GM23338 (cell line): ENCODE measurements around the gene SRR. TPM values are rescaled to one million over a fixed set of nuclear protein-coding genes. Genes with fewer than 3 reads are reported as not detected.

Source experiments
- ATAC-seq: fragments of 200-7000 bp; cut with Tn5 transposase; 3 replicates; pipeline ENCODE4 v1.9.1; 2020
- DNase-seq: peaks from one replicate; pipeline ENCODE4 v3.0.0-alpha.2; 2015; ENCODE audit warnings: low spot score
- H2AFZ ChIP-seq: fragments of 200-600 bp; sonication (generic); 2 replicates; pipeline ENCODE4 v1.8.0; 2016; ENCODE audit warnings: antibody characterized with exemption, mild to moderate bottlenecking, moderate library complexity
- H3F3A ChIP-seq: fragments of 200-600 bp; sonication (generic); replicated peaks from 2 replicates; pipeline ENCODE4 v1.8.0; 2017; ENCODE audit warnings: antibody characterized with exemption, mixed run types, low read depth
- H3K27ac ChIP-seq: fragments of 200-600 bp; sonication (generic); 2 replicates; pipeline ENCODE4 v1.6.1; 2016; ENCODE audit warnings: low read depth
- H3K27me3 ChIP-seq: fragments of 200-600 bp; sonication (generic); 2 replicates; pipeline ENCODE4 v1.8.0; 2016; ENCODE audit warnings: mild to moderate bottlenecking, mixed run types, moderate library complexity; ENCODE audit not compliant: insufficient read depth
- H3K36me3 ChIP-seq: fragments of 200-600 bp; sonication (generic); 2 replicates; pipeline ENCODE4 v1.8.0; 2016; ENCODE audit warnings: mild to moderate bottlenecking; ENCODE audit not compliant: insufficient read depth
- H3K4me1 ChIP-seq: fragments of 200-600 bp; sonication (generic); 2 replicates; pipeline ENCODE4 v1.8.0; 2016; ENCODE audit warnings: mild to moderate bottlenecking, moderate library complexity; ENCODE audit not compliant: insufficient read depth
- H3K4me2 ChIP-seq: fragments of 200-600 bp; sonication (generic); 2 replicates; pipeline ENCODE4 v1.7.1; 2017; ENCODE audit warnings: mixed run types
- H3K4me3 ChIP-seq: fragments of 200-600 bp; sonication (generic); 2 replicates; pipeline ENCODE4 v1.6.1; 2016; ENCODE audit warnings: mixed run types
- H3K79me2 ChIP-seq: fragments of 200-600 bp; sonication (generic); replicated peaks from 2 replicates; pipeline ENCODE4 v1.8.0; 2017; ENCODE audit warnings: mild to moderate bottlenecking; ENCODE audit not compliant: insufficient read depth
- H3K9me2 ChIP-seq: fragments of 200-600 bp; sonication (generic); 2 replicates; pipeline ENCODE4 v1.8.0; 2017; ENCODE audit not compliant: insufficient read depth
- H4K20me1 ChIP-seq: fragments of 200-600 bp; sonication (generic); replicated peaks from 2 replicates; pipeline ENCODE4 v1.8.0; 2017; ENCODE audit warnings: mild to moderate bottlenecking; ENCODE audit not compliant: insufficient read depth
- H3K27ac Mint-ChIP-seq: 2 replicates; pipeline ENCODE4 v1.8.0; 2020; ENCODE audit warnings: inconsistent platforms, mild to moderate bottlenecking, moderate library complexity, mixed read lengths
- H3K27me3 Mint-ChIP-seq: 3 replicates; pipeline ENCODE4 v1.8.0; 2022; ENCODE audit warnings: low read depth, mild to moderate bottlenecking, moderate library complexity, mixed read lengths, inconsistent platforms; ENCODE audit not compliant: insufficient read depth, poor library complexity
- H3K36me3 Mint-ChIP-seq: 3 replicates; pipeline ENCODE4 v1.8.0; 2021; ENCODE audit warnings: low read depth, mild to moderate bottlenecking, inconsistent platforms, moderate library complexity, mixed read lengths
- H3K4me1 Mint-ChIP-seq: 3 replicates; pipeline ENCODE4 v1.8.0; 2020; ENCODE audit warnings: mild to moderate bottlenecking, inconsistent platforms, mixed read lengths
- H3K4me3 Mint-ChIP-seq: 3 replicates; pipeline ENCODE4 v1.8.0; 2021; ENCODE audit warnings: moderate library complexity, mild to moderate bottlenecking, inconsistent platforms, mixed read lengths
- H3K9me3 Mint-ChIP-seq: 3 replicates; pipeline ENCODE4 v1.8.0; 2020; ENCODE audit warnings: moderate library complexity, mild to moderate bottlenecking, inconsistent platforms, mixed read lengths
- CREB1 ChIP-seq: fragments of 250-450 bp; sonication (Bioruptor Pico); IDR thresholded peaks from 2 replicates; pipeline ENCODE4 v1.5.0; 2020; ENCODE audit warnings: low read depth, mild to moderate bottlenecking, moderate library complexity
- NANOG ChIP-seq: IDR thresholded peaks from 2 replicates; pipeline ENCODE4 v1.6.1; 2016; ENCODE audit warnings: antibody characterized with exemption, borderline replicate concordance
- POLR2AphosphoS5 ChIP-seq: IDR thresholded peaks from 2 replicates; pipeline ENCODE4 v1.6.1; 2016; ENCODE audit warnings: antibody characterized with exemption, low read depth
- STAT1 ChIP-seq: IDR thresholded peaks from one replicate; pipeline ENCODE4 v1.6.1; 2016; ENCODE audit warnings: antibody characterized with exemption; ENCODE audit not compliant: unreplicated experiment
- ZNF114 ChIP-seq: fragments of 250-450 bp; sonication (Bioruptor Pico); IDR thresholded peaks from 2 replicates; pipeline ENCODE4 v1.5.0; 2020; ENCODE audit warnings: mild to moderate bottlenecking, moderate library complexity
- ZNF331 ChIP-seq: fragments of 250-450 bp; sonication (Bioruptor Pico); IDR thresholded peaks from 2 replicates; pipeline ENCODE4 v1.5.0; 2020; ENCODE audit warnings: low read depth, mild to moderate bottlenecking, moderate library complexity
- polyA plus RNA-seq: library from polyadenylated mRNA; unstranded; fragments of >200 nt; fragmentation: Nextera tagmentation; extraction: Ambion mirVana; gene quantifications from 2 replicates; pipeline ENCODE4 v1.2.1, GENCODE V29; 2016
- total RNA-seq: library from RNA; depleted of rRNA; stranded (reverse); fragments of >200 nt; shearing (Covaris generic); gene quantifications from 2 replicates; pipeline ENCODE4 v1.2.3, GENCODE V29; 2014
- TF ChIP-seq, protein P1 (sequence below), 2 experiments: fragments of 200-600 bp in 1 of 2; sonication (generic) in 1 of 2; conservative IDR thresholded peaks; 2 replicates each; pipeline versions ENCODE4 v1.5.1 to v1.6.1; 2016 to 2017; ENCODE audit warnings: antibody characterized with exemption in 2 of 2, low read depth in 2 of 2, mild to moderate bottlenecking in 2 of 2, moderate library complexity in 1 of 2
- TF ChIP-seq, protein P2 (sequence below): IDR thresholded peaks from one replicate; pipeline ENCODE4 v1.6.1; 2018; ENCODE audit warnings: antibody characterized with exemption; ENCODE audit not compliant: unreplicated experiment

The SRR gene
- total and polyA plus RNA-seq, 2 experiments from 2014 or later, result 2.8 to 5.4 TPM

DNA sequence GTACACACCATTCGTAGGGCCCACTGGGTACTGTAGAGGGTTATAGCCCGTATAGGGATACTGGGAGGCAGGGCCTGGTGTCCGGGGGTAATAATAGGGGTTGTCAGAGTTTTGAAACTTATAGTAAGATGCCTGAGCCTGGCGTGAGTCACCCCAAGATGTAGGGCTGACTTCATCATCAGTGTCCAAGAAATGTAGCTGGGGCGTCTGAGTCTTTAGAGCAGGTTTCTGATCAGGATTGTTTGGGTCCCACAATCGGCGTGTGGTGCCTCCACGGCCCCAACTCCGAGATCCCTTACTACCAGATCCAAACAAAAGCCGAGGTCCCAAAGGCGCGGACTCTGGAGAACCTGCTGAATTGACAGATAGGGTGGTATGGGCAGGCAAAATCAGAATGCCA, 4.6 kb upstream of the SRR start:
- no peaks in the 10 kb centered on the region for H3K9me3 Mint-ChIP-seq
- peaks cover 29% of the 10 kb centered on the region for H4K20me1 ChIP-seq
- H3K9me2 ChIP-seq, result no peaks in the 10 kb centered on the region
- peaks cover 9% of the 10 kb centered on the region for H3K4me1 Mint-ChIP-seq
- H3K79me2 ChIP-seq, result peaks cover 52% of the 10 kb centered on the region
- H3K4me1 ChIP-seq, result peaks cover 10% of the 10 kb centered on the region
- no peaks in the 10 kb centered on the region for H3K27me3 ChIP-seq
- no peak overlapping the region for H3K4me2 ChIP-seq
- no peaks in the 10 kb centered on the region for H3K27me3 Mint-ChIP-seq
- no peak for DNase-seq
- H3K27ac Mint-ChIP-seq, result no peak overlapping the region
- no peak for ATAC-seq
- H3K36me3 Mint-ChIP-seq, result peaks cover 43% of the 10 kb centered on the region
- peaks cover 6% of the 10 kb centered on the region; the same call in 1 of the 2 replicates for H3K36me3 ChIP-seq
- no peak overlapping the region for H3K4me3 Mint-ChIP-seq
- H3K27ac ChIP-seq, result no peak overlapping the region
- no peak overlapping the region for H3K4me3 ChIP-seq
- peaks cover 15% of the 10 kb centered on the region for H3F3A ChIP-seq
- TF ChIP-seq, protein P1, sequence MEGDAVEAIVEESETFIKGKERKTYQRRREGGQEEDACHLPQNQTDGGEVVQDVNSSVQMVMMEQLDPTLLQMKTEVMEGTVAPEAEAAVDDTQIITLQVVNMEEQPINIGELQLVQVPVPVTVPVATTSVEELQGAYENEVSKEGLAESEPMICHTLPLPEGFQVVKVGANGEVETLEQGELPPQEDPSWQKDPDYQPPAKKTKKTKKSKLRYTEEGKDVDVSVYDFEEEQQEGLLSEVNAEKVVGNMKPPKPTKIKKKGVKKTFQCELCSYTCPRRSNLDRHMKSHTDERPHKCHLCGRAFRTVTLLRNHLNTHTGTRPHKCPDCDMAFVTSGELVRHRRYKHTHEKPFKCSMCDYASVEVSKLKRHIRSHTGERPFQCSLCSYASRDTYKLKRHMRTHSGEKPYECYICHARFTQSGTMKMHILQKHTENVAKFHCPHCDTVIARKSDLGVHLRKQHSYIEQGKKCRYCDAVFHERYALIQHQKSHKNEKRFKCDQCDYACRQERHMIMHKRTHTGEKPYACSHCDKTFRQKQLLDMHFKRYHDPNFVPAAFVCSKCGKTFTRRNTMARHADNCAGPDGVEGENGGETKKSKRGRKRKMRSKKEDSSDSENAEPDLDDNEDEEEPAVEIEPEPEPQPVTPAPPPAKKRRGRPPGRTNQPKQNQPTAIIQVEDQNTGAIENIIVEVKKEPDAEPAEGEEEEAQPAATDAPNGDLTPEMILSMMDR (conservative IDR thresholded peaks at IDR 0.05; ENCODE audit: low read depth in 2 of 2), result no peak
- TF ChIP-seq POLR2AphosphoS5 (no peak), STAT1 (no peak), CREB1 (CRISPR knock-in tag) (no peak), ZNF114 (no peak), ZNF331 (CRISPR knock-in tag) (no peak), NANOG (no peak)
- no peak overlapping the region for H2AFZ ChIP-seq

DNA sequence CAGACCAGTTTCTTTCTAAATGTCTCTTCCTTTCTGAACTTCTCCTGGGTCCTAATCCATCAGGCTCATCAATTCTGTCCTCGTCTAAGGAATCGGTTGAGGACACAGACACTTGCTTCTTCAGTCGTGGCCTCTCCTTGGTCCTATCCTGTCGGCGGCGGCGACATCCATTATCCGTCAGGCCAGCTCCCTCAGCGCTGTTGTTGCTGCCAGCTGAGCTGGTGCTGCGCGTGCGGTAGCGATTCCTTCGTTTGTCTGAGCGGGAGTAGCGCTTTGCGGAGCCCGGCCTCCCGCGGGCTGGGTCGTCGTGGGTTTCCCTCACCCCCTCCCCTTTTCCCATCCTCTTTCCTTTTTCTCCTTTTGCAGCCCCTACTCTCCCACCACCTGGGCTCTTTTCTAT, 4.0 kb upstream of the SRR start:
- H3K27me3 Mint-ChIP-seq, result peaks cover under 1% of the 10 kb centered on the region
- Histone ChIP-seq H4K20me1 (peaks cover 24% of the 10 kb centered on the region), H3K36me3 (peaks cover 6% of the 10 kb centered on the region; the same call in 1 of the 2 replicates), H3K4me2 (no peak overlapping the region), H3K27me3 (no peaks in the 10 kb centered on the region), H3K27ac (no peak overlapping the region), H2AFZ (no peak overlapping the region), H3K79me2 (peaks cover 46% of the 10 kb centered on the region), H3K4me1 (peaks cover 10% of the 10 kb centered on the region), H3K4me3 (no peak overlapping the region), H3F3A (peaks cover 21% of the 10 kb centered on the region), H3K9me2 (no peaks in the 10 kb centered on the region)
- peaks cover 9% of the 10 kb centered on the region for H3K4me1 Mint-ChIP-seq
- no peak overlapping the region for H3K4me3 Mint-ChIP-seq
- no peak overlapping the region for H3K27ac Mint-ChIP-seq
- TF ChIP-seq, protein P2, sequence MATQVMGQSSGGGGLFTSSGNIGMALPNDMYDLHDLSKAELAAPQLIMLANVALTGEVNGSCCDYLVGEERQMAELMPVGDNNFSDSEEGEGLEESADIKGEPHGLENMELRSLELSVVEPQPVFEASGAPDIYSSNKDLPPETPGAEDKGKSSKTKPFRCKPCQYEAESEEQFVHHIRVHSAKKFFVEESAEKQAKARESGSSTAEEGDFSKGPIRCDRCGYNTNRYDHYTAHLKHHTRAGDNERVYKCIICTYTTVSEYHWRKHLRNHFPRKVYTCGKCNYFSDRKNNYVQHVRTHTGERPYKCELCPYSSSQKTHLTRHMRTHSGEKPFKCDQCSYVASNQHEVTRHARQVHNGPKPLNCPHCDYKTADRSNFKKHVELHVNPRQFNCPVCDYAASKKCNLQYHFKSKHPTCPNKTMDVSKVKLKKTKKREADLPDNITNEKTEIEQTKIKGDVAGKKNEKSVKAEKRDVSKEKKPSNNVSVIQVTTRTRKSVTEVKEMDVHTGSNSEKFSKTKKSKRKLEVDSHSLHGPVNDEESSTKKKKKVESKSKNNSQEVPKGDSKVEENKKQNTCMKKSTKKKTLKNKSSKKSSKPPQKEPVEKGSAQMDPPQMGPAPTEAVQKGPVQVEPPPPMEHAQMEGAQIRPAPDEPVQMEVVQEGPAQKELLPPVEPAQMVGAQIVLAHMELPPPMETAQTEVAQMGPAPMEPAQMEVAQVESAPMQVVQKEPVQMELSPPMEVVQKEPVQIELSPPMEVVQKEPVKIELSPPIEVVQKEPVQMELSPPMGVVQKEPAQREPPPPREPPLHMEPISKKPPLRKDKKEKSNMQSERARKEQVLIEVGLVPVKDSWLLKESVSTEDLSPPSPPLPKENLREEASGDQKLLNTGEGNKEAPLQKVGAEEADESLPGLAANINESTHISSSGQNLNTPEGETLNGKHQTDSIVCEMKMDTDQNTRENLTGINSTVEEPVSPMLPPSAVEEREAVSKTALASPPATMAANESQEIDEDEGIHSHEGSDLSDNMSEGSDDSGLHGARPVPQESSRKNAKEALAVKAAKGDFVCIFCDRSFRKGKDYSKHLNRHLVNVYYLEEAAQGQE, result no peak
- ATAC-seq (no peak), DNase-seq (no peak)
- H3K9me3 Mint-ChIP-seq, result no peaks in the 10 kb centered on the region
- H3K36me3 Mint-ChIP-seq, result peaks cover 39% of the 10 kb centered on the region
